A549 (cell line): ENCODE measurements around the gene XPR1. TPM values are rescaled to one million over a fixed set of nuclear protein-coding genes. Genes with fewer than 3 reads are reported as not detected.

ENCODE experiments used
- ATAC-seq, 2 experiments: fragments of 200-7000 bp in 1 of 2; fragments of >200 bp in 1 of 2; cut with Nextera tagmentation in 1 of 2; cut with Tn5 transposase in 1 of 2; 3 replicates each; pipeline versions ENCODE4 v1.8.0 to v1.9.1; 2018 to 2020; ENCODE audit warnings: mild to moderate bottlenecking in 1 of 2, moderate library complexity in 1 of 2
- CTCF ChIA-PET: fragments of 300-600 bp; sonication (Branson Sonifier 250); formaldehyde crosslinking; extraction: SDS; loops from one replicate; lab custom pipeline; 2021; ENCODE audit warnings: antibody characterized with exemption, inconsistent platforms; lab: Yijun Ruan, JAX
- POLR2A ChIA-PET: fragments of 350-600 bp; formaldehyde crosslinking; extraction: SDS; loops from one replicate; lab custom pipeline; 2021; ENCODE audit warnings: antibody characterized with exemption, inconsistent platforms; lab: Yijun Ruan, JAX
- DNase-seq, 2 experiments: peaks; one replicate each; pipeline versions ENCODE4 v3.0.0 to v3.0.0-alpha.2; 2011 to 2016; ENCODE audit warnings: low read depth in 1 of 2, low spot score in 1 of 2
- FAIRE-seq: peaks from 2 replicates; lab custom pipeline; 2011; peaks lifted over from hg19 to GRCh38; lab: Jason Lieb, UNC
- H3K27ac ChIP-seq, 2 experiments: fragments of >200 bp; sonication (Bioruptor Twin); formaldehyde crosslinking; 3 replicates each; pipeline ENCODE4 v1.5.1; 2016 to 2017
- H3K4me1 ChIP-seq: fragments of >200 bp; sonication (Bioruptor Twin); formaldehyde crosslinking; 3 replicates; pipeline ENCODE4 v1.6.1; 2016
- H3K4me2 ChIP-seq: fragments of >200 bp; sonication (Bioruptor Twin); formaldehyde crosslinking; 3 replicates; pipeline ENCODE4 v1.6.1; 2016
- H3K4me3 ChIP-seq: fragments of >200 bp; sonication (Bioruptor Twin); formaldehyde crosslinking; 3 replicates; pipeline ENCODE4 v1.5.1; 2016
- H3K9me3 ChIP-seq: fragments of >200 bp; sonication (Bioruptor Twin); formaldehyde crosslinking; 3 replicates; pipeline ENCODE4 v1.6.1; 2016
- BHLHE40 ChIP-seq: IDR thresholded peaks from 2 replicates; pipeline ENCODE4 v1.6.1; 2012; ENCODE audit warnings: low read depth, low read length, inconsistent platforms
- CBX8 ChIP-seq: fragments of 200-600 bp; sonication (generic); IDR thresholded peaks from 2 replicates; pipeline ENCODE4 v1.6.1; 2016
- CEBPB ChIP-seq, 2 experiments: fragments of >200 bp in 1 of 2; sonication (Bioruptor Twin) in 1 of 2; formaldehyde crosslinking in 1 of 2; IDR thresholded peaks; 2 replicates each; pipeline ENCODE4 v1.6.1; 2012 to 2016
- EHF ChIP-seq: fragments of 250-450 bp; sonication (Bioruptor Pico); IDR thresholded peaks from 2 replicates; pipeline ENCODE4 v1.5.0; 2020; ENCODE audit warnings: mild to moderate bottlenecking
- FOSB ChIP-seq: fragments of 250-450 bp; sonication (Bioruptor Pico); IDR thresholded peaks from 2 replicates; pipeline ENCODE4 v1.5.0; 2020; ENCODE audit warnings: mild to moderate bottlenecking, moderate library complexity
- FOXS1 ChIP-seq: fragments of 250-450 bp; sonication (Bioruptor Pico); IDR thresholded peaks from 2 replicates; pipeline ENCODE4 v1.5.0; 2020; ENCODE audit warnings: mild to moderate bottlenecking, moderate library complexity
- GATA3 ChIP-seq: IDR thresholded peaks from 2 replicates; pipeline ENCODE4 v1.6.1; 2012; ENCODE audit warnings: borderline replicate concordance
- HOXB13 ChIP-seq: fragments of 250-450 bp; sonication (Bioruptor Pico); IDR thresholded peaks from 2 replicates; pipeline ENCODE4 v1.5.0; 2020; ENCODE audit warnings: low read depth, mild to moderate bottlenecking, moderate library complexity
- KDM5A ChIP-seq: fragments of 200-600 bp; sonication (generic); IDR thresholded peaks from 2 replicates; pipeline ENCODE4 v1.6.1; 2016; ENCODE audit warnings: antibody characterized with exemption, mild to moderate bottlenecking
- MAFK ChIP-seq: fragments of 450-650 bp; IDR thresholded peaks from 2 replicates; pipeline ENCODE4 v1.6.1; 2014; ENCODE audit not compliant: partially characterized antibody
- MAZ ChIP-seq: fragments of 150-350 bp; IDR thresholded peaks from 2 replicates; pipeline ENCODE4 v1.6.1; 2014; ENCODE audit warnings: antibody characterized with exemption, low read depth, low read length, borderline replicate concordance
- PHF8 ChIP-seq: fragments of 200-600 bp; sonication (generic); IDR thresholded peaks from 2 replicates; pipeline ENCODE4 v1.6.1; 2016; ENCODE audit warnings: low read depth, mild to moderate bottlenecking, antibody characterized with exemption, moderate library complexity, borderline replicate concordance
- REST ChIP-seq: fragments of 200-600 bp; sonication (generic); IDR thresholded peaks from 2 replicates; pipeline ENCODE4 v1.6.1; 2016; ENCODE audit warnings: antibody characterized with exemption, mild to moderate bottlenecking, moderate library complexity
- USF2 ChIP-seq: fragments of 450-650 bp; IDR thresholded peaks from 2 replicates; pipeline ENCODE4 v1.6.1; 2014; ENCODE audit warnings: antibody characterized with exemption
- ZSCAN20 ChIP-seq: fragments of 250-450 bp; sonication (Bioruptor Pico); IDR thresholded peaks from 2 replicates; pipeline ENCODE4 v1.8.0; 2022; ENCODE audit warnings: mild to moderate bottlenecking, moderate library complexity
- WGBS: methylation state at CpG from one replicate; pipeline ENCODE4 v1.1.6; 2017; ENCODE audit errors: missing lambda C conversion rate; 5-methylcytosine and 5-hydroxymethylcytosine counted together
- polyA plus RNA-seq, 4 experiments: library from polyadenylated mRNA; depleted of rRNA in 3 of 4; stranded (reverse); fragments of >200 nt; fragmentation: RNase III in 1 of 4; extraction: RNeasy Plus Mini Kit Qiagen cat#74134 plus additional on column Dnase treatment in 1 of 4; gene quantifications; 2 replicates in 3 of 4; 3 replicates in 1 of 4; pipeline ENCODE4 v1.2.3, GENCODE V29; 2011 to 2017
- TF ChIP-seq, protein P1 (sequence below): fragments of 250-450 bp; sonication (Bioruptor Pico); IDR thresholded peaks from 2 replicates; pipeline ENCODE4 v1.5.0; 2021; ENCODE audit warnings: mild to moderate bottlenecking, moderate library complexity, borderline replicate concordance
- TF ChIP-seq, protein P2 (sequence below): IDR thresholded peaks from 2 replicates; pipeline ENCODE4 v1.6.1; 2012
- TF ChIP-seq, protein P3 (sequence below): fragments of >200 bp; sonication (Bioruptor Twin); formaldehyde crosslinking; IDR thresholded peaks from 3 replicates; pipeline ENCODE4 v1.5.1; 2016

The XPR1 gene
- polyA plus RNA-seq, 2 of the 4 experiments (the other 2 are of a cell fraction), result 37.5 to 86.1 TPM

DNA sequence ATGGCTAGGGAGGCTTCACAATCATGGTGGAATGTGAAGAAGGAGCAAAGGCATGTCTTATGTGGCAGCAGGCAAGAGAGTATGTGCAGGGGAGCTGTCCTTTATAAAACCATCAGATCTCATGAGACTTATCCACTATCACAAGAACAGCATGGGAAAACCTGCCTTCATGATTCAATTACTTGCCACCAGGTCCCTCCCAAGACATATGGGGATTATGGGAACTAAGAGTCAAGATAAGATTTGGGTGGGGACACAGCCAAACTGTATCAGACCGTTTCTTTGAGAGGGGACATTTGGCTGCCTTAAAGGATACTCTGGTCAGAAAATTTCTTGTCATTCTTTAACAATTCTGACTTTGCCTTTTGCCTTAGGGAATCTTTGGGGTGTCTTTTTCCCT lies 3.2 kb upstream of the XPR1 start:
- ChIA-PET CTCF (interaction anchor here (0.6 to 0.9 kb wide), 2 partner anchors 23 to 513 kb away, joined by 3 read pairs; no protein-coding TSS in a partner anchor), POLR2A (no interaction called here)
- Histone ChIP-seq H3K4me2 (no peak overlapping the region), H3K4me3 (no peak overlapping the region), H3K9me3 (no peaks in the 10 kb centered on the region), H3K4me1 (peaks cover 15% of the 10 kb centered on the region), H3K27ac (no peak overlapping the region)
- ATAC-seq, result no peak
- no peak for DNase-seq
- 25% methylated on average over 1 of the region's 1 CpG for WGBS
- TF ChIP-seq REST (no peak), GATA3 (no peak), KDM5A (no peak), MAFK (no peak), USF2 (no peak), BHLHE40 (no peak), CEBPB (IDR thresholded peaks at IDR 0.05) (no peak)
- TF ChIP-seq, protein P1, sequence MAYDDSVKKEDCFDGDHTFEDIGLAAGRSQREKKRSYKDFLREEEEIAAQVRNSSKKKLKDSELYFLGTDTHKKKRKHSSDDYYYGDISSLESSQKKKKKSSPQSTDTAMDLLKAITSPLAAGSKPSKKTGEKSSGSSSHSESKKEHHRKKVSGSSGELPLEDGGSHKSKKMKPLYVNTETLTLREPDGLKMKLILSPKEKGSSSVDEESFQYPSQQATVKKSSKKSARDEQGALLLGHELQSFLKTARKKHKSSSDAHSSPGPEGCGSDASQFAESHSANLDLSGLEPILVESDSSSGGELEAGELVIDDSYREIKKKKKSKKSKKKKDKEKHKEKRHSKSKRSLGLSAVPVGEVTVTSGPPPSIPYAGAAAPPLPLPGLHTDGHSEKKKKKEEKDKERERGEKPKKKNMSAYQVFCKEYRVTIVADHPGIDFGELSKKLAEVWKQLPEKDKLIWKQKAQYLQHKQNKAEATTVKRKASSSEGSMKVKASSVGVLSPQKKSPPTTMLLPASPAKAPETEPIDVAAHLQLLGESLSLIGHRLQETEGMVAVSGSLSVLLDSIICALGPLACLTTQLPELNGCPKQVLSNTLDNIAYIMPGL, result no peak
- TF ChIP-seq, protein P2, sequence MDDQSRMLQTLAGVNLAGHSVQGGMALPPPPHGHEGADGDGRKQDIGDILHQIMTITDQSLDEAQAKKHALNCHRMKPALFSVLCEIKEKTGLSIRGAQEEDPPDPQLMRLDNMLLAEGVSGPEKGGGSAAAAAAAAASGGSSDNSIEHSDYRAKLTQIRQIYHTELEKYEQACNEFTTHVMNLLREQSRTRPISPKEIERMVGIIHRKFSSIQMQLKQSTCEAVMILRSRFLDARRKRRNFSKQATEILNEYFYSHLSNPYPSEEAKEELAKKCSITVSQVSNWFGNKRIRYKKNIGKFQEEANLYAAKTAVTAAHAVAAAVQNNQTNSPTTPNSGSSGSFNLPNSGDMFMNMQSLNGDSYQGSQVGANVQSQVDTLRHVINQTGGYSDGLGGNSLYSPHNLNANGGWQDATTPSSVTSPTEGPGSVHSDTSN, result no peak
- TF ChIP-seq, protein P3, sequence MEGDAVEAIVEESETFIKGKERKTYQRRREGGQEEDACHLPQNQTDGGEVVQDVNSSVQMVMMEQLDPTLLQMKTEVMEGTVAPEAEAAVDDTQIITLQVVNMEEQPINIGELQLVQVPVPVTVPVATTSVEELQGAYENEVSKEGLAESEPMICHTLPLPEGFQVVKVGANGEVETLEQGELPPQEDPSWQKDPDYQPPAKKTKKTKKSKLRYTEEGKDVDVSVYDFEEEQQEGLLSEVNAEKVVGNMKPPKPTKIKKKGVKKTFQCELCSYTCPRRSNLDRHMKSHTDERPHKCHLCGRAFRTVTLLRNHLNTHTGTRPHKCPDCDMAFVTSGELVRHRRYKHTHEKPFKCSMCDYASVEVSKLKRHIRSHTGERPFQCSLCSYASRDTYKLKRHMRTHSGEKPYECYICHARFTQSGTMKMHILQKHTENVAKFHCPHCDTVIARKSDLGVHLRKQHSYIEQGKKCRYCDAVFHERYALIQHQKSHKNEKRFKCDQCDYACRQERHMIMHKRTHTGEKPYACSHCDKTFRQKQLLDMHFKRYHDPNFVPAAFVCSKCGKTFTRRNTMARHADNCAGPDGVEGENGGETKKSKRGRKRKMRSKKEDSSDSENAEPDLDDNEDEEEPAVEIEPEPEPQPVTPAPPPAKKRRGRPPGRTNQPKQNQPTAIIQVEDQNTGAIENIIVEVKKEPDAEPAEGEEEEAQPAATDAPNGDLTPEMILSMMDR, result no peak
- TF ChIP-seq, all 56 proteins: peak for 0
- FAIRE-seq, result no peak

DNA sequence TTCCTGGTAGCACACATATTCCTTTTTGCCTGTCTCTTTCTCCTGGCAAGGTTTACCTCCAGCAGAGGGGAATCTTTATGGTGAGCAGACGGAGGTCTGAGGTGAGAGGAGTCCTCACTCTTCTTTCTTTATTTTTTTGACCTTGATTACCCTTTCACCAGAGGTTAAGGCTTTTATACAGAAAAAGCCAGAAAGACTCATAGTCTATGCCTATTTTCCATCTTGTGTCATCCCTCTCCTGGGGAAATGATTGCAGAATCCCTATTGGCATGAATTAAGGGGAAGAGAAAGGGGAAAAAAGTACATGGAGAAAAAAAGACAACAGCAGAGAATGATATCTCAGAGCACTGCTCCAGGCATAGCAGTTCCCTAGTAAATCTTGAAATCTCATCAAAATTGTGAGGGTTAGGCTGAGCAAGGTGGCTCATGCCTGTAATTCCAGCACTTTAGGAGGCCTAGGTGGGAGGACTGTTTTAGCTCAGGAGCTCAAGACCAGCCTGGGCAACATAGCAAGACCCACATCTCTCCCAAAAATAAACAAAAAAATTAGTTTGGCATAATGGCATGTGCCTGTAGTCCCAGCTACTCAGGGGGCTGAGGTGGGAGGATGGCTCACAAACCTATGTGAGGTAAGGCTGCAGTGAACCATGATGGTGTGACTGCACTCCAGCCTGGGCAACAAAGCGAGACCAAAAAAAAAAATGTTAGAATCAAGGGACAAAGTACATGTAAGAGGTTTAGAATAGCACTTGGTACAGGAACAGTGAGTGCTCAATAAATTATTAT lies 1.2 kb upstream of the XPR1 start:
- CTCF ChIA-PET, result interaction anchor here (0.7 to 1.8 kb wide), 7 partner anchors 10 to 232 kb away, joined by 3 to 9 read pairs (median 3); no protein-coding TSS in a partner anchor
- Histone ChIP-seq H3K4me3 (no peak overlapping the region), H3K9me3 (no peaks in the 10 kb centered on the region), H3K4me2 (no peak overlapping the region; the same call in 2 of the 3 replicates), H3K27ac (peak overlapping the region in 1 of 2 experiments; percentile 59; a peak in 4 of 6 replicates), H3K4me1 (peaks cover 27% of the 10 kb centered on the region)
- ATAC-seq, result no peak
- no peak for FAIRE-seq
- 84% methylated on average over 2 of the region's 2 CpGs for WGBS
- POLR2A ChIA-PET, result interaction anchor here (0.7 to 2.2 kb wide), 4 partner anchors 8 to 44 kb away, joined by 3 to 9 read pairs (median 6); no protein-coding TSS in a partner anchor
- no peak for DNase-seq
- no peak for TF ChIP-seq HOXB13 (CRISPR knock-in tag)
- no peak for TF ChIP-seq MAZ
- TF ChIP-seq ZSCAN20 (CRISPR knock-in tag), result no peak
- TF ChIP-seq CBX8, result no peak
- no peak for TF ChIP-seq FOXS1
- TF ChIP-seq KDM5A, result no peak
- TF ChIP-seq EHF, result no peak
- no peak for TF ChIP-seq PHF8
- no peak for TF ChIP-seq REST
- TF ChIP-seq, protein P3, result no peak
- no peak for TF ChIP-seq FOSB
